LNCAP (cell line): Measurements from ENCODE around the gene APOL6.

ENCODE experiments used
- CTCF ChIP-seq: fragments of 450-650 bp; IDR thresholded peaks from 2 replicates; pipeline ENCODE4 v1.5.1; 2017; ENCODE audit warnings: mild to moderate bottlenecking

The APOL6 gene

GRCh38 chr22:35605851-35606481 lies 42.3 kb upstream of the APOL6 start:
- TF ChIP-seq CTCF: no peak

GRCh38 chr22:35606916-35607315 lies 41.3 kb upstream of the APOL6 start:
- TF ChIP-seq CTCF: no peak

- no peak for TF ChIP-seq CTCF
Measured at GRCh38 chr22:35608088-35608487, 40.2 kb upstream of the APOL6 start.

GRCh38 chr22:35609261-35609660 lies 39.0 kb upstream of the APOL6 start:
- no peak for TF ChIP-seq CTCF

- no peak for TF ChIP-seq CTCF
Measured at GRCh38 chr22:35609761-35610160, 38.5 kb upstream of the APOL6 start.

GRCh38 chr22:35610741-35611140 lies 37.5 kb upstream of the APOL6 start:
- no peak for TF ChIP-seq CTCF

GRCh38 chr22:35611200-35611890 lies 36.9 kb upstream of the APOL6 start:
- no peak for TF ChIP-seq CTCF
